Progenitor cell of endocrine pancreas (in vitro differentiated cells): ENCODE measurements around the gene CYTH1. TPM values are rescaled to one million over a fixed set of nuclear protein-coding genes. Genes with fewer than 3 reads are reported as not detected.

Experiments
- DNase-seq: peaks from one replicate; pipeline ENCODE4 v3.0.0; 2021; ENCODE audit warnings: low spot score; ENCODE audit not compliant: unreplicated experiment
- H3K27ac Mint-ChIP-seq: 2 replicates; pipeline ENCODE4 v1.8.0; 2021; ENCODE audit warnings: mild to moderate bottlenecking, moderate library complexity, mixed read lengths
- H3K27me3 Mint-ChIP-seq: 2 replicates; pipeline ENCODE4 v1.8.0; 2021; ENCODE audit warnings: mixed read lengths
- H3K36me3 Mint-ChIP-seq: 2 replicates; pipeline ENCODE4 v1.8.0; 2022; ENCODE audit warnings: mixed read lengths; ENCODE audit not compliant: insufficient read depth
- H3K4me1 Mint-ChIP-seq: 2 replicates; pipeline ENCODE4 v1.8.0; 2021; ENCODE audit warnings: low read depth, mixed read lengths
- H3K4me3 Mint-ChIP-seq: 2 replicates; pipeline ENCODE4 v1.8.0; 2021; ENCODE audit warnings: low read depth, mild to moderate bottlenecking, moderate library complexity, mixed read lengths
- H3K9me3 Mint-ChIP-seq: 2 replicates; pipeline ENCODE4 v1.8.0; 2021; ENCODE audit warnings: low read depth, mixed read lengths
- total RNA-seq: library from RNA; stranded (reverse); gene quantifications from 2 replicates; pipeline ENCODE4 v1.2.1, GENCODE V29; 2021
- TF ChIP-seq, protein P1 (sequence below): fragments of 200-600 bp; sonication (generic); IDR thresholded peaks from one replicate; pipeline ENCODE4 v1.5.0; 2021; ENCODE audit warnings: antibody characterized with exemption, mild to moderate bottlenecking; ENCODE audit not compliant: unreplicated experiment

Gene CYTH1
- total RNA-seq, 1 donor from 2014 or later, result 33.3 TPM

DNA sequence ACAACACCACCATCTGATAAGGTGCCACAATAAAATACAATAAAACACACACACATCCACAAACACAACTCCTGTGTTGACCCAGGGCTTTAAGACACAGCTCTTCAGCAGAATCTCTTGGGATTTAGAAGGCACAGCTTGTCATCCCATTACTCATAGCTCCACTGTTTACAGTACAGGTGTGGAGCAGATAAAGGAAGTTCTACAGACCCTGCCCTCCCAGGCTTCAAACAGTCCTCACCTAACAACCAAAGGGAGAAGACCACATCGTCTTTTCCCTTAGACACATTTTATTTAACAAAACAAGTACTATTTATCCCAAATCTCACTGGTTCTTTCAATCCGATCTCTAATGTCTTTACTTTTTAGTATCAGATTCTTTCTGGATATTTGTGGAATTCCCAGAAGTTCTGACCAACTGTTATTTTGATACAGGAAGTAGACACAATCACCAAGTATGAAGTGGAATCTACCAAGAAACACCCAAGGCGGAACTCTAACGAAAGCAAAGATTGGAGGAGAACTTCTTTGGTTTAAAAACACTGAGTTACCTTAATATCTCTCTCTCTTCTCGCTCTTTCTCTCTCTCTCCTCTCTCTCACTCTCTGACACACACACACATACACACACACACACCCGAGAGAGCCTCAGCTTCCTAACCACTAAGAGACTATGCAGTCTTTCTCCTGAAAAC, 46.1 kb downstream of the CYTH1 start:
- H3K4me1 Mint-ChIP-seq, result peaks cover 42% of the 10 kb centered on the region

DNA sequence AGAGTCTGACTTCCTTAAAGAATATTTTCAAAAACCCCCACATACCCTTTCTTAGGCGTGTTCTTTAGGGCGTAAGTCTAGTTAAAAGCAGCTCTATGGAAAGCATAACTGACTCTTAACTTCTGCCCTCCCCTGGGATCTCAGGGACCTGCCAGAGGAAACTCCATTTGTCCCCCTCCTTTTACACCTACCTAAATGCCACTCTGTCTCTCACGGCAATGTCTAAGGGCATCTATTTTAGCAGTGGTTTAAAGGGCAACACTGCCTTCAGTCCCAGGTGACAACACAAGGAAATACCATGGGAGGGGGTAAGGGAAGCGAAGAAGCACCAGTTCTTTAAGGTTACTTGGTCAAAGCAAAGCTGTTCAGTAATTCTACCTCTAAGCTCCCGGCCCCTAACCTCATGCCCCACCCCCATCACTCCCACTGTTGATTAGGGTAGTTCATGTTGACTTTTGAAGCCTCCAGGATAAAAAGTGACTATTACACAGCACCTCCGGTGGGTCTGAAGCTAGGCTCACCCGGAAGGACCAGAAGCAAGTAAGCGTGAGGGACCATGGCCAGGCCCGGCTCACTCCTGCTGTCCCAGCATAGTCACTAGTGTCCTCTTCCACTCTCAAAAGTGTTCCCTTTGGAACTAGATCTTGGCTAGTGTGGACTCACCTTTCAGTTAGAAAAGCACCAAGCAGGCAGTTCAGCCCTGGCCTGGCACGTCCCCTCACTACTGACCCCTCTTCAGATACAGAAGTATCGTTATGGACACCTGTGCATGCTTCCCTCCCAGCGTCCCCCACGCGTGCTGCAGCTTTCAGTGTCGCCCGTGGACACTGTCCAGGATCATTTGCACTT, 47.1 kb downstream of the CYTH1 start:
- TF ChIP-seq, protein P1, sequence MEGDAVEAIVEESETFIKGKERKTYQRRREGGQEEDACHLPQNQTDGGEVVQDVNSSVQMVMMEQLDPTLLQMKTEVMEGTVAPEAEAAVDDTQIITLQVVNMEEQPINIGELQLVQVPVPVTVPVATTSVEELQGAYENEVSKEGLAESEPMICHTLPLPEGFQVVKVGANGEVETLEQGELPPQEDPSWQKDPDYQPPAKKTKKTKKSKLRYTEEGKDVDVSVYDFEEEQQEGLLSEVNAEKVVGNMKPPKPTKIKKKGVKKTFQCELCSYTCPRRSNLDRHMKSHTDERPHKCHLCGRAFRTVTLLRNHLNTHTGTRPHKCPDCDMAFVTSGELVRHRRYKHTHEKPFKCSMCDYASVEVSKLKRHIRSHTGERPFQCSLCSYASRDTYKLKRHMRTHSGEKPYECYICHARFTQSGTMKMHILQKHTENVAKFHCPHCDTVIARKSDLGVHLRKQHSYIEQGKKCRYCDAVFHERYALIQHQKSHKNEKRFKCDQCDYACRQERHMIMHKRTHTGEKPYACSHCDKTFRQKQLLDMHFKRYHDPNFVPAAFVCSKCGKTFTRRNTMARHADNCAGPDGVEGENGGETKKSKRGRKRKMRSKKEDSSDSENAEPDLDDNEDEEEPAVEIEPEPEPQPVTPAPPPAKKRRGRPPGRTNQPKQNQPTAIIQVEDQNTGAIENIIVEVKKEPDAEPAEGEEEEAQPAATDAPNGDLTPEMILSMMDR, result no peak
- peak overlapping the region; percentile 27 for H3K4me3 Mint-ChIP-seq
- H3K27me3 Mint-ChIP-seq, result no peaks in the 10 kb centered on the region

More for the DNA sequence above, 46.1 kb downstream of the CYTH1 start:
- no peaks in the 10 kb centered on the region for H3K9me3 Mint-ChIP-seq
- no peaks in the 10 kb centered on the region for H3K36me3 Mint-ChIP-seq
- H3K27ac Mint-ChIP-seq, result peak overlapping the region; percentile 67
- TF ChIP-seq, protein P1, result no peak
- peak overlapping the region; percentile 27 for H3K4me3 Mint-ChIP-seq
- no peak for DNase-seq
- H3K27me3 Mint-ChIP-seq, result no peaks in the 10 kb centered on the region

DNA sequence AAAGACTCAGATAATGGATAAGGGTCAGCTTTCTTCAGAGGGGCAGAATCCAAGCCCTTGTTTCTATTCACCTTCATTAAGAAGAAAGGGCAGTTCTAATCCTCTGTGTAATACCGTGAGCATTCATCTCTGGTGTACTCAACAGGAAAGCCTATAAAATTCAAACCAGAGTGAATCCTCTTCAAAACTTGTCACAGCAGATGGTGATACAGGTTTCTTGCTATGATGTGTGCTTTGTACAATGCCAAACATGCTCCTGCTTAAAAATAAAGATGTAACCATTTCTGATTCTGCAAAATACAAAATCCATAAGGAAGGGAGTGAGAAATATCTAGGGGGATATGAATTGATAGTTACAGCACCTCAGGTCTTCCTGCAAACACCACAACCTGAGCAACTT, 49.7 kb downstream of the CYTH1 start:
- no peaks in the 10 kb centered on the region for H3K9me3 Mint-ChIP-seq
- no peaks in the 10 kb centered on the region for H3K36me3 Mint-ChIP-seq
- no peak overlapping the region for H3K27ac Mint-ChIP-seq
- H3K4me3 Mint-ChIP-seq, result no peak overlapping the region
- DNase-seq, result no peak
- H3K27me3 Mint-ChIP-seq, result no peaks in the 10 kb centered on the region
- TF ChIP-seq, protein P1, result no peak
- peaks cover 33% of the 10 kb centered on the region for H3K4me1 Mint-ChIP-seq

More for the DNA sequence above, 47.1 kb downstream of the CYTH1 start:
- Mint-ChIP-seq H3K4me1 (peaks cover 42% of the 10 kb centered on the region), H3K27ac (peak overlapping the region; percentile 67), H3K9me3 (no peaks in the 10 kb centered on the region), H3K36me3 (no peaks in the 10 kb centered on the region)
- DNase-seq, result no peak

DNA sequence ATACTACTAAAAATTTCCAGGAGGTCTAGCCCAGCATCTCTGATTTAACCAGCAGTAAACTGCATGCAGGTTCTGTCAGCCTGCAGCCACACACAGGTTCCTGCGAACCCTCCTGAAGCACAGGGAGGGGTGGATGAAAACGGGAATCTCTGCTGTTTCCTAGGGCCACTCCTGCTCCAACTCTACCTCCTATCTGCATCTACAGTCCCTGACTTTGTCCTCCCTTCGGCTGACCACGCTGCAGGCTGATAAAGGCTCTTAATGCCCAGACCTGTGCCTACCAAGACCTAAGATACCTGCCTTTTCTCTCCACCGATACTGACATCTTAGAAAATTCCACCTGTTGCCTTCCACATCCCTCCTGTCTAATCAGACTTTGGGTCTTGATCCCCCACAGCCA, 50.2 kb downstream of the CYTH1 start:
- TF ChIP-seq, protein P1, result no peak
- no peak for DNase-seq
- Mint-ChIP-seq H3K4me1 (peaks cover 31% of the 10 kb centered on the region), H3K27me3 (no peaks in the 10 kb centered on the region), H3K27ac (peak overlapping the region; percentile 1), H3K9me3 (no peaks in the 10 kb centered on the region), H3K36me3 (no peaks in the 10 kb centered on the region), H3K4me3 (no peak overlapping the region)

DNA sequence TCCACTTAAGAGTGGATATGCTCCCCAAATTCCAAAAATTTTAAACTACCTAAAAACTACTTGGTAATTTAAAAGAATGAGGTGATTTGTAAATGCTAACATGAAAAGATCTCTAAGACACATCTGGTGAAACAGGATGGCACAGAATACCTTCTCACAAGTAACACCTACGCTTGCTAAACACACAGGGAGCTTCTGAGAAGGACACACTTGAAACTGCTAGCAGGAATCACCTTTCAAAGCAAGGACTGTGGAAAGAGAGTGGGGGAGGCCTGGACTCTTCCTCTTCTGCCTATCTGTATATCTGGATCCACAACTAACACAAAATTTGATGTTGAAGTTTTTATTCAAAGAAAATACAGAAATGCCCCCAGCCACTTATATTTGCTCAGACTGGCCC, 52.4 kb downstream of the CYTH1 start:
- Mint-ChIP-seq H3K4me1 (peaks cover 30% of the 10 kb centered on the region), H3K27me3 (no peaks in the 10 kb centered on the region), H3K9me3 (no peaks in the 10 kb centered on the region), H3K36me3 (no peaks in the 10 kb centered on the region), H3K27ac (no peak overlapping the region), H3K4me3 (no peak overlapping the region)
- TF ChIP-seq, protein P1, result no peak
- no peak for DNase-seq
